Mesendoderm (in vitro differentiated cells): Measurements from ENCODE around the gene ARMC2.

ENCODE experiments used
- DNase-seq: peaks from one replicate; pipeline ENCODE4 v3.0.0; 2013
- H2AK5ac ChIP-seq: 2 replicates; pipeline ENCODE4 v1.6.1; 2013; ENCODE audit warnings: low read length, inconsistent platforms
- H2BK120ac ChIP-seq: 2 replicates; pipeline ENCODE4 v1.6.1; 2013; ENCODE audit warnings: low read depth, mild to moderate bottlenecking, low read length, moderate library complexity, mixed read lengths
- H2BK15ac ChIP-seq: replicated peaks from 2 replicates; pipeline ENCODE4 v1.6.1; 2013; ENCODE audit warnings: low read depth, mild to moderate bottlenecking, moderate library complexity
- H2BK5ac ChIP-seq: 2 replicates; pipeline ENCODE4 v1.6.1; 2013; ENCODE audit warnings: low read length, inconsistent platforms
- H3K18ac ChIP-seq: 2 replicates; pipeline ENCODE4 v1.6.1; 2013; ENCODE audit warnings: mild to moderate bottlenecking, low read length, mixed read lengths
- H3K23ac ChIP-seq: one replicate; pipeline ENCODE4 v1.6.1; 2013; ENCODE audit warnings: low read length
- H3K27ac ChIP-seq: 2 replicates; pipeline ENCODE4 v1.5.1; 2013; ENCODE audit warnings: low read depth, mild to moderate bottlenecking, inconsistent platforms, low read length, moderate library complexity
- H3K27me3 ChIP-seq: 2 replicates; pipeline ENCODE4 v1.6.1; 2013; ENCODE audit warnings: low read length, control low read depth, mild to moderate bottlenecking, inconsistent platforms; ENCODE audit not compliant: insufficient read depth, poor library complexity
- H3K36me3 ChIP-seq: 2 replicates; pipeline ENCODE4 v1.6.1; 2013; ENCODE audit warnings: low read length, inconsistent platforms; ENCODE audit not compliant: control insufficient read depth, insufficient read depth
- H3K4ac ChIP-seq: one replicate; pipeline ENCODE4 v1.6.1; 2013; ENCODE audit warnings: low read depth, mild to moderate bottlenecking, low read length, moderate library complexity
- H3K4me1 ChIP-seq: 2 replicates; pipeline ENCODE4 v1.6.1; 2013; ENCODE audit warnings: low read depth, low read length, inconsistent platforms; ENCODE audit not compliant: control insufficient read depth
- H3K4me2 ChIP-seq: 2 replicates; pipeline ENCODE4 v1.6.1; 2013; ENCODE audit warnings: low read length
- H3K4me3 ChIP-seq: 2 replicates; pipeline ENCODE4 v1.5.1; 2013; ENCODE audit warnings: mild to moderate bottlenecking, low read length
- H3K56ac ChIP-seq: one replicate; pipeline ENCODE4 v1.6.1; 2013; ENCODE audit warnings: low read length
- H3K79me1 ChIP-seq: 2 replicates; pipeline ENCODE4 v1.6.1; 2013; ENCODE audit warnings: low read length, inconsistent platforms
- H3K79me2 ChIP-seq: 2 replicates; pipeline ENCODE4 v1.6.1; 2013; ENCODE audit warnings: mild to moderate bottlenecking, low read length; ENCODE audit not compliant: control insufficient read depth, insufficient read depth
- H3K9ac ChIP-seq: 2 replicates; pipeline ENCODE4 v1.6.1; 2013; ENCODE audit warnings: low read length, inconsistent platforms
- H4K5ac ChIP-seq: one replicate; pipeline ENCODE4 v1.6.1; 2013; ENCODE audit warnings: low read length
- H4K8ac ChIP-seq: one replicate; pipeline ENCODE4 v1.6.1; 2013; ENCODE audit warnings: low read depth, mild to moderate bottlenecking, control low read depth, low read length, moderate library complexity
- WGBS: extraction: QIAGEN DNeasy Blood & Tissue Kit; methylation state at CpG from one replicate; pipeline ENCODE4 v1.1.7; 2013; ENCODE audit warnings: low lambda C conversion rate, missing lambda C conversion rate; ENCODE audit not compliant: insufficient coverage; ENCODE audit errors: extremely low coverage; 5-methylcytosine and 5-hydroxymethylcytosine counted together

Gene ARMC2

DNA sequence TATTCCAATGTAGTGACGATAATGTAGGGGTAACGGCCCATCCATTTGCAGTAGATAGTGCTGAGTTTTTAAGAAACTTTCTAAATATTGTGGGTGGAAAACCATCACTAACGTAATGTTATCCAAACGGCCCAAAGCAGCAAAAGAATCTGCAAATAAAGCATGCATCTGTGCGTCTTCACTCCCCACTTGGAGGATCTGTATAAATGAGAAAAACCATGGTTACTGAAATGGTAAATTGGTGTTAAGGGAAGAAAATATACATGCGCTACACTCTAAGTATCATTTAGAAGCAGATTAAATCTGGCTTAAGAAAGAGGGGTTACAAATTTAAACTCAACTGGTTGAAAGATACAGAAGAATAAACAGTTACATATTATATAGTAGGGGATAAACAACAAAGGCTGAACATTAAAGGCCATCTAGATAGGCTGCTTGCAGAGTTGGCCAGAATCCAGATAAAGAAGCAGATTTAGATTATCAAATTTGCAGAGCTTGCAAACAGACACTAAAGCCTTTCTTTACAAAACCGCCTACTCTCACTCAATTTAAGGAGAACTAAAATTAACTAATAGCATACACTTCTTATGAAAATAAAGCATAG lies 153.2 kb downstream of the ARMC2 start:
- H3K36me3 ChIP-seq, result no peaks in the 10 kb centered on the region
- DNase-seq, result no peak

DNA sequence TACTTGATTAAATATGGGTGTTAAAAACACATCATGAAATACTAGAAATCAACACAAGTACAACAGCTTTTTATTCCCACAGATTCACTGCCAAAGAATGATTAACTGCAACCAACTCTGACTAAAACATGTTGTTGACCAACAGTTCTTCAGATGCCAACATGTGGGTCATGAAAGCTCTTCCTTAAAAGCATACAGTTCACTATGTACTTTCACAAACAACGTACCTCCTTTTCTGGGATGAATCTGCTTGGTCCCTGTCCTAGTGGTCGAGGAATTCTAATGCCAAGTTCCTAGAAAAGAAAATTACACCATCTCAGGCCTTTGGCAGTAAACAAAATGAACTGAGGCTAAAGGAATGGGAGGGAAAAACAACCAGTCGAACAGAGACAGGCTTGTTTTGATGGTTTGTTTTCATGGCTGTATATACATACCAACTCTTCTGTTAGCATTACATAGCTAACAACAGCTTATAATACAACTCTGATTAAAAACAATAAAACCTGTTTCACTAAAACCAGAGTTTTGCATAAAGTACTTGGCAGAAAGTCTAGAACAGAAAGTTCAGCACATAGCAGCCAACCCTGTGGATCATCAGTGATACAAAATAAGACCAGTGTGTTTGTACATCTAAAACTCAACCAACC lies 154.0 kb downstream of the ARMC2 start:
- Histone ChIP-seq H4K5ac (no peak overlapping the region), H3K79me1 (no peaks in the 10 kb centered on the region), H3K79me2 (no peaks in the 10 kb centered on the region), H3K4ac (no peak overlapping the region), H4K8ac (no peak overlapping the region), H3K4me3 (no peak overlapping the region), H3K56ac (no peak overlapping the region), H2BK15ac (no peak overlapping the region), H3K4me2 (no peak overlapping the region), H3K27ac (no peak overlapping the region), H2BK120ac (no peak overlapping the region), H3K9ac (no peak overlapping the region), H3K23ac (no peak overlapping the region), H3K36me3 (no peaks in the 10 kb centered on the region), H3K27me3 (no peaks in the 10 kb centered on the region), H2AK5ac (no peak overlapping the region), H2BK5ac (no peak overlapping the region), H3K4me1 (no peaks in the 10 kb centered on the region), H3K18ac (peak overlapping the region; percentile 51)
- whole genome bisulfite sequencing, result no CpG with 5 or more reads among the region's 3 CpGs
- no peak for DNase-seq

More for the DNA sequence above, 153.2 kb downstream of the ARMC2 start:
- no peak overlapping the region for H2AK5ac ChIP-seq
- no peak overlapping the region for H3K18ac ChIP-seq
- H2BK5ac ChIP-seq, result no peak overlapping the region
- no peak overlapping the region for H3K56ac ChIP-seq
- H3K23ac ChIP-seq, result no peak overlapping the region
- no peak overlapping the region for H4K8ac ChIP-seq
- H3K4me2 ChIP-seq, result no peak overlapping the region
- H3K4ac ChIP-seq, result no peak overlapping the region
- H4K5ac ChIP-seq, result no peak overlapping the region
- no peak overlapping the region for H3K4me3 ChIP-seq
- H3K79me2 ChIP-seq, result no peaks in the 10 kb centered on the region
- H2BK15ac ChIP-seq, result no peak overlapping the region
- H3K4me1 ChIP-seq, result no peaks in the 10 kb centered on the region
- no CpG with 5 or more reads among the region's 7 CpGs for WGBS
- no peak overlapping the region for H3K9ac ChIP-seq
- H3K27me3 ChIP-seq, result no peaks in the 10 kb centered on the region
- H3K27ac ChIP-seq, result no peak overlapping the region
- H2BK120ac ChIP-seq, result no peak overlapping the region
- H3K79me1 ChIP-seq, result no peaks in the 10 kb centered on the region

DNA sequence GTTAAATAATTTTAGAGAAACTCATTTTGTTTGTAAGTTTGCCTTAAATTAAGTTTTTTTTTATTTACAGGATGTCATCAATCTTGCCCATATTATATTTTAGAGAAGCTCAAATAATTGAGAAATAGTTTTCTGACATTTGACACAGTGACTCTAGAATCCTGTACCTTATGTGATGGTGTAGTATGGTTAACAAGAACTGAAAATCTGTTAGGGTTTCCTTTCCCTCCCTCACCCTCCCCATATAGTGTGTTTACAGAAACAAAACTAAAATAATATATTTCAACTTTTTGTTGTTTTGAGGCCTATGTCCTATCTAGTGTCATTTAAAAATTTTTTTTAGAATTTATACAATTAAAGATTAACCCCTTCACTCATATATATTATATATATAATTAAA lies 154.7 kb downstream of the ARMC2 start:
- no peak overlapping the region for H3K23ac ChIP-seq
- no peaks in the 10 kb centered on the region for H3K27me3 ChIP-seq
- H3K56ac ChIP-seq, result no peak overlapping the region
- no peak for DNase-seq
- H3K4ac ChIP-seq, result no peak overlapping the region
- no peak overlapping the region for H3K4me3 ChIP-seq
- no peaks in the 10 kb centered on the region for H3K79me1 ChIP-seq
- no peaks in the 10 kb centered on the region for H3K79me2 ChIP-seq
- no peaks in the 10 kb centered on the region for H3K4me1 ChIP-seq
- H4K8ac ChIP-seq, result no peak overlapping the region
- H2BK5ac ChIP-seq, result no peak overlapping the region
- H3K36me3 ChIP-seq, result no peaks in the 10 kb centered on the region
- no peak overlapping the region for H4K5ac ChIP-seq
- no peak overlapping the region for H3K18ac ChIP-seq
- no peak overlapping the region for H3K27ac ChIP-seq
- H2AK5ac ChIP-seq, result no peak overlapping the region
- no peak overlapping the region for H3K4me2 ChIP-seq
- H2BK120ac ChIP-seq, result no peak overlapping the region
- no peak overlapping the region for H2BK15ac ChIP-seq
- H3K9ac ChIP-seq, result no peak overlapping the region

DNA sequence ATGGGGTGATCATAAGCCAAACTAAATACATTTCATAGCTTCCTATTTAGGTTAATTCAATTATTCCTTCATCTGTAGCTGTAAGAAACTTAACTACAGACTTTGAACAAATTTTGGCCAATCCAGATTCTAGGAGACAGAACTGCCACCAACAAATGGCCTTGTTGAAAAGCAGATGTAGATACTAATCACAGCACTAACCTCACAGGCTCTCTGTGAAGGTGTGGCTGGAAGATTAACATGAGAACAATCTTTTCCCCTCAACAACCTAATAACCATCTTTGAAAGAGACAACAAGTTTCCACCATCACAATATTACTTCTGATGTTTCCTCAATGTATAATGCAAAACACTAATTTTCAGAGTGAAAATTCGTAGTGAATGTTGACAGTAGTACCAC lies 158.6 kb downstream of the ARMC2 start:
- H3K18ac ChIP-seq, result no peak overlapping the region
- H4K8ac ChIP-seq, result no peak overlapping the region
- DNase-seq, result no peak
- H2BK15ac ChIP-seq, result no peak overlapping the region
- H3K79me2 ChIP-seq, result no peaks in the 10 kb centered on the region
- WGBS, result no CpG with 5 or more reads among the region's 1 CpG
- H3K27ac ChIP-seq, result no peak overlapping the region
- H3K4ac ChIP-seq, result no peak overlapping the region
- no peak overlapping the region for H3K4me3 ChIP-seq
- H3K4me1 ChIP-seq, result no peaks in the 10 kb centered on the region
- no peak overlapping the region for H4K5ac ChIP-seq
- H2BK120ac ChIP-seq, result no peak overlapping the region
- H3K27me3 ChIP-seq, result no peaks in the 10 kb centered on the region
- H3K4me2 ChIP-seq, result no peak overlapping the region
- no peaks in the 10 kb centered on the region for H3K79me1 ChIP-seq
- H3K36me3 ChIP-seq, result no peaks in the 10 kb centered on the region
- H2AK5ac ChIP-seq, result no peak overlapping the region
- H2BK5ac ChIP-seq, result no peak overlapping the region
- no peak overlapping the region for H3K56ac ChIP-seq
- H3K9ac ChIP-seq, result no peak overlapping the region
- no peak overlapping the region for H3K23ac ChIP-seq

DNA sequence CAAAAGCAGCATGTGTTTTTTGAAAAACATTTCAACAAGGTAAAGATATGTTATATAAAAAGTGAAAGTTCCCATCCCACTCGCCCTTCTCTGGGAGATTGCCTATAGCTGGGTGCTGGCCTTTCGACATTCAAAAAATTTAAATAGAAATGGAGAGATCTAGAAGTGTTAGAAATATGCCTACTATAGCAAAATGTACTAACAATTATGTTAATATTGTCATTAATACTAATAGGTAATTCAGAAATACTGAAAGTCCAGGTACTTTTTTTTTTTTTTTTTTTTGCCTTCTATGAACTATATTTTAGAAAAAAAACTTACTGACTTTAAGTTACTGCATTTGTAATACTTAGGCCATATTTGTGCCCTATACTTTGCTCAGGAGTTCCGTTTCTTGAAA lies 159.3 kb downstream of the ARMC2 start:
- no CpG with 5 or more reads among the region's 3 CpGs for WGBS
- H2BK5ac ChIP-seq, result no peak overlapping the region
- no peak overlapping the region for H2AK5ac ChIP-seq
- no peaks in the 10 kb centered on the region for H3K36me3 ChIP-seq
- DNase-seq, result no peak
- no peak overlapping the region for H2BK120ac ChIP-seq
- no peak overlapping the region for H3K4ac ChIP-seq
- no peak overlapping the region for H4K8ac ChIP-seq
- no peak overlapping the region for H2BK15ac ChIP-seq
- no peak overlapping the region for H3K23ac ChIP-seq
- H3K9ac ChIP-seq, result no peak overlapping the region
- H3K4me2 ChIP-seq, result no peak overlapping the region
- H3K18ac ChIP-seq, result no peak overlapping the region
- H3K27me3 ChIP-seq, result no peaks in the 10 kb centered on the region
- H4K5ac ChIP-seq, result no peak overlapping the region
- no peak overlapping the region for H3K27ac ChIP-seq
- H3K79me1 ChIP-seq, result no peaks in the 10 kb centered on the region
- no peaks in the 10 kb centered on the region for H3K4me1 ChIP-seq
- H3K4me3 ChIP-seq, result no peak overlapping the region
- no peaks in the 10 kb centered on the region for H3K79me2 ChIP-seq
- no peak overlapping the region for H3K56ac ChIP-seq

DNA sequence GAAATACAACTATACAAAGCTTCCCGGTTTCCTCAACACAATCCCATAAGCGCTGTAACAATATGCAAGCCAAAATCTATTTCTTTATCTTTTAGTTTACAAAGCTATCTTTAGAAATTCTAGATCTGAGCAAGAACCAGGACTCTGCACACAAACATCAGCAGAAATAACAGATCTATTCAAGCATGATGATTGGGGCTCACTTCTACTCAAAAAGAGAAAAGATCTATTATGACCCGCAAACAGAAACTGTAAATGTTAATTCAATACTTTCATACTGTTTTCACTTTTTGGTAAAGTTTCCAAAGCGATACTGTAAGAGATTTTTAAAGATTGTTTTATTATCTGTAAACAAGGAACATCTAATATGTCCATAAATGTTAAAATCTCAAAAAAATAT lies 159.8 kb downstream of the ARMC2 start:
- Histone ChIP-seq H3K36me3 (no peaks in the 10 kb centered on the region), H3K56ac (no peak overlapping the region), H3K27me3 (no peaks in the 10 kb centered on the region), H3K4me1 (no peaks in the 10 kb centered on the region), H3K9ac (no peak overlapping the region), H3K27ac (no peak overlapping the region), H3K18ac (no peak overlapping the region), H3K4me2 (no peak overlapping the region), H3K79me1 (no peaks in the 10 kb centered on the region), H3K79me2 (no peaks in the 10 kb centered on the region), H3K23ac (no peak overlapping the region), H3K4ac (no peak overlapping the region), H2AK5ac (no peak overlapping the region), H2BK120ac (no peak overlapping the region), H2BK15ac (no peak overlapping the region), H4K8ac (no peak overlapping the region), H2BK5ac (no peak overlapping the region), H3K4me3 (no peak overlapping the region), H4K5ac (no peak overlapping the region)
- WGBS, result no CpG with 5 or more reads among the region's 4 CpGs
- no peak for DNase-seq
